ENCODE results near the gene CASS4. TPM values are rescaled to one million over a fixed set of nuclear protein-coding genes. Genes with fewer than 3 reads are reported as not detected.

The CASS4 gene
- total and polyA plus RNA-seq, 7 donors: 0.08 to 0.73 (median 0.34) TPM

DNA sequence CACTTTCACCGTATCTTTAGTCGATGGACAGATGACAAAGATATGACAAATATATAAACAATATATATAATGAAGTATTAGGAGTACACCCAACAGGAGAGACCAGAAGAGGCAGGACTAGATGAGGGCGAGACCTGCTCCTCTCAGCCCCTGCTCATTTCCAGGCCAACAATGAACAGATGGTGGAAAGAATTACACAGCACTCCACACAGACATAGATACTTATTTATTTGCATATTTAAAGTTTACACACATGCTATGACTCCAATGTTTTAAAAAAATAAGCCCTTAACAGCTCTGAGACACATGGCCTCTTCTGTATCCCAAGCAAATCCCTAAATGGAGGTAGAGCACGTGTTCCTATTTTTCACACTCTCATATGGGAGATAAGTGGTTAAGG, 42.9 kb upstream of the CASS4 start:
- DNase-seq (no peak), ATAC-seq (no peak)
- WGBS, 3 donors: 85 to 89% (median 87%) methylated on average over 4 of the region's 4 CpGs
- intact Hi-C loops (cut with DNase I): no loop called here
- Histone ChIP-seq H3K4me1 (peaks cover 6% of the 10 kb centered on the region), H3K4me3 (no peak overlapping the region), H3K27ac (no peak overlapping the region), H3K27me3 (ENCODE audit: insufficient read depth in 3 of 3, low read length in 2 of 3) (no peaks in the 10 kb centered on the region), H3K36me3 (ENCODE audit: insufficient read depth in 1 of 2, low read depth in 1 of 2) (peaks cover 8 to 54% of the 10 kb centered on the region in 2 donors), H3K9me3 (no peaks in the 10 kb centered on the region)
- TF ChIP-seq, protein P1, sequence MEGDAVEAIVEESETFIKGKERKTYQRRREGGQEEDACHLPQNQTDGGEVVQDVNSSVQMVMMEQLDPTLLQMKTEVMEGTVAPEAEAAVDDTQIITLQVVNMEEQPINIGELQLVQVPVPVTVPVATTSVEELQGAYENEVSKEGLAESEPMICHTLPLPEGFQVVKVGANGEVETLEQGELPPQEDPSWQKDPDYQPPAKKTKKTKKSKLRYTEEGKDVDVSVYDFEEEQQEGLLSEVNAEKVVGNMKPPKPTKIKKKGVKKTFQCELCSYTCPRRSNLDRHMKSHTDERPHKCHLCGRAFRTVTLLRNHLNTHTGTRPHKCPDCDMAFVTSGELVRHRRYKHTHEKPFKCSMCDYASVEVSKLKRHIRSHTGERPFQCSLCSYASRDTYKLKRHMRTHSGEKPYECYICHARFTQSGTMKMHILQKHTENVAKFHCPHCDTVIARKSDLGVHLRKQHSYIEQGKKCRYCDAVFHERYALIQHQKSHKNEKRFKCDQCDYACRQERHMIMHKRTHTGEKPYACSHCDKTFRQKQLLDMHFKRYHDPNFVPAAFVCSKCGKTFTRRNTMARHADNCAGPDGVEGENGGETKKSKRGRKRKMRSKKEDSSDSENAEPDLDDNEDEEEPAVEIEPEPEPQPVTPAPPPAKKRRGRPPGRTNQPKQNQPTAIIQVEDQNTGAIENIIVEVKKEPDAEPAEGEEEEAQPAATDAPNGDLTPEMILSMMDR (IDR thresholded peaks at IDR 0.05): no peak

DNA sequence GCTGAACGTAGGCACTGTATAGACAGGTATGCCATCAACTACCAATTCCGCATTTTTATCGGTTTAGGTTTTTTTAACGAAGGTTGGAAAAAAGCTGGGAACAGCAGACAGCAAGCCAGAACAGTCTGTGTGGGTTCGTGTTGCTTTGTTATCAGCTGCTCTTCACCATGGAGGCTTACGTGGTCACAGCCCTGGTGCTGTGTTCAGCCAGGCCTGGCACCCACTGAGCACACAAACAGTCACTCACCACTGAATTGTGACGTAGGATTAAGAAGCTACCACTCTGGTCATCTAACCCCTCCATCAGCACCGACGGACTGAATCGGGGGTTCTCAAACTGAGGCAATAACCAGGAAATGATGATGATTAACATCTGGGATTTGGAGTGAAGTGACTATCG, 40.1 kb upstream of the CASS4 start:
- no peak for DNase-seq
- H3K36me3 ChIP-seq (ENCODE audit: insufficient read depth in 1 of 2, low read depth in 1 of 2): peaks cover 8 to 32% of the 10 kb centered on the region in 2 donors
- ATAC-seq: no peak
- no peaks in the 10 kb centered on the region for H3K9me3 ChIP-seq
- no peak overlapping the region for H3K27ac ChIP-seq
- intact Hi-C loops (cut with DNase I): no loop called here
- H3K4me3 ChIP-seq: no peak overlapping the region
- H3K27me3 ChIP-seq (ENCODE audit: insufficient read depth in 3 of 3, low read length in 2 of 3): no peaks in the 10 kb centered on the region
- peaks cover under 1% of the 10 kb centered on the region for H3K4me1 ChIP-seq
- WGBS, 3 donors: 92 to 94% (median 93%) methylated on average over 11 of the region's 11 CpGs
- TF ChIP-seq, protein P1 (IDR thresholded peaks at IDR 0.05): no peak

DNA sequence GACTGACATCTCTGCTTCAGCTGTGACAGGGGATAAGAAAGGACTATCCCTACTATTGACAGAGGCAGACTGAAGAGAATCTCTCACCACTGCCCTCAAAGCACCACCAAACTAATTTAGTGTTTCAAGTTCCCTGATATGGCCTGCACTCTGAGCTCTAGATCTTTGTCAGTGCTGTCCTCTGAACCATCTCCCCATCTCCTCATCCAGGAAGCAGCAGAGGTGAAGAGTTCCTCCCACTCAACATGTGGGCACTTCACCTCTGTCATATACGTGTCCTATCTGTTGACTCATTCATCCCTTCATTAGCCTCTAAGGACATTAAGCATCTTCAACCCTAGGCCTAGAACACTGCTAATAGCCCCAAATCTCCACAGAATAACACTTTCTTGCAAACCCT, 39.2 kb upstream of the CASS4 start:
- no peak overlapping the region for H3K27ac ChIP-seq
- H3K27me3 ChIP-seq (ENCODE audit: insufficient read depth in 3 of 3, low read length in 2 of 3): no peaks in the 10 kb centered on the region
- no peaks in the 10 kb centered on the region for H3K9me3 ChIP-seq
- H3K36me3 ChIP-seq (ENCODE audit: insufficient read depth in 1 of 2, low read depth in 1 of 2): peaks cover 7 to 25% of the 10 kb centered on the region in 2 donors
- H3K4me3 ChIP-seq: no peak overlapping the region
- DNase-seq (no peak), ATAC-seq (no peak)
- H3K4me1 ChIP-seq: no peaks in the 10 kb centered on the region
- WGBS, 3 donors: 88 to 90% (median 88%) methylated on average over 1 of the region's 1 CpG
- intact Hi-C loops (cut with DNase I): no loop called here
- TF ChIP-seq, protein P1 (IDR thresholded peaks at IDR 0.05): no peak

DNA sequence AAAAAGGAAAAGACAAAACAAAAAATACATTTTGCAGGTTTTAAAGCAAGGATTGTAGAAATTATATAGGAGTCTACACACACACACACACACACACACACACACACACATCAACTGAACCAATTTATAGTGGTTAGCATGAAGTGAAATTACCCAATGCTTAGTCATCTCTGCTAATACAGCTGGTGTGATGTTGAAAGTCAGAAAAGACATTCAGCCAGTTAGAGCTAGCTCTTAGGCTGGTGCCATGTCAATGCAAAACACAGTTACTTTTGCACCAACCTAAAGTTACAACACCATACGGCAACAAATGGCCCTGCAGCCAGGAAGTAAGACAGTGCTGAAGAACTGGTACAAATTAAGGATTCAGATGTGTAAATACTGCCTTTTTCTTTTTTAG, 38.1 kb upstream of the CASS4 start:
- Histone ChIP-seq H3K4me3 (no peak overlapping the region), H3K9me3 (no peaks in the 10 kb centered on the region), H3K36me3 (ENCODE audit: insufficient read depth in 1 of 2, low read depth in 1 of 2) (peaks cover 2 to 15% of the 10 kb centered on the region in 2 donors), H3K27me3 (ENCODE audit: insufficient read depth in 3 of 3, low read length in 2 of 3) (no peaks in the 10 kb centered on the region), H3K4me1 (no peaks in the 10 kb centered on the region), H3K27ac (no peak overlapping the region)
- WGBS, 3 donors: 80 to 92% (median 83%) methylated on average over 1 of the region's 1 CpG
- intact Hi-C loops (cut with DNase I): no loop called here
- no peak for DNase-seq
- ATAC-seq: peak in 2 of 4 donors; percentile 19 to 30
- TF ChIP-seq, protein P1 (IDR thresholded peaks at IDR 0.05): no peak

DNA sequence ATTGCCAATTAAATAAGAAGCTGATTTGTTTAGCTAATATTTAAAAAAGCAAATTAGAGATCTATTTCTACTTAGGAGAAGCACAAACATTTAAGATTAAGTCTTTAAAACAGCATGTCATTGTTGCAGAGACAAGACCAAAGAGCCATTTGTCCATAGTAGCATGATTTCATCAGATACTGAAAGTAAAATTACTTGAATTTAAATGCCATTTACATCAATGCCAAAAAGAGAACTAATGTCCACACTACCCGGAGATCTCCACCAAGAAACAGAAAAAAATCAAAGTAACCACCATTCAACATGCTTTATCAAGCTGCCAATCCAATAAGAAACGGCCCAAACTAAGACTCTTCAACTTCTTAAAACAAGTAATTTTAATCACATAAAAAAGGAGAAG, 35.7 kb upstream of the CASS4 start:
- no peak for DNase-seq
- TF ChIP-seq, protein P1 (IDR thresholded peaks at IDR 0.05): no peak
- no peaks in the 10 kb centered on the region for H3K4me1 ChIP-seq
- H3K9me3 ChIP-seq: no peaks in the 10 kb centered on the region
- no peak for ATAC-seq
- WGBS, 3 donors: 90 to 94% (median 91%) methylated on average over 2 of the region's 2 CpGs
- intact Hi-C loops (cut with DNase I): no loop called here
- no peaks in the 10 kb centered on the region for H3K27me3 ChIP-seq (ENCODE audit: insufficient read depth in 3 of 3, low read length in 2 of 3)
- no peak overlapping the region for H3K27ac ChIP-seq
- H3K4me3 ChIP-seq: no peak overlapping the region
- no peaks in the 10 kb centered on the region for H3K36me3 ChIP-seq (ENCODE audit: insufficient read depth in 1 of 2, low read depth in 1 of 2)
